Duodenal mucosa (tissue), 2 donors: ENCODE measurements around the gene SERTAD4.

Source experiments
- H3K27ac ChIP-seq: one replicate; pipeline ENCODE4 v1.7.0; 2013; ENCODE audit warnings: low read depth, low read length
- H3K27me3 ChIP-seq, 2 donors: one replicate each; pipeline ENCODE4 v1.7.0; 2013; ENCODE audit warnings: low read length in 2 of 2, control low read depth in 1 of 2; ENCODE audit not compliant: insufficient read depth in 2 of 2, control insufficient read depth in 1 of 2
- H3K36me3 ChIP-seq, 2 donors: one replicate each; pipeline ENCODE4 v1.7.0; 2013; ENCODE audit warnings: low read length in 2 of 2, control low read depth in 1 of 2; ENCODE audit not compliant: insufficient read depth in 2 of 2, control insufficient read depth in 1 of 2
- H3K4me1 ChIP-seq, 2 donors: one replicate each; pipeline ENCODE4 v1.7.0; 2013; ENCODE audit warnings: low read length in 2 of 2, control low read depth in 1 of 2; ENCODE audit not compliant: insufficient read depth in 2 of 2, control insufficient read depth in 1 of 2
- H3K4me3 ChIP-seq, 2 donors: one replicate each; pipeline ENCODE4 v1.7.0; 2013; ENCODE audit warnings: low read length in 2 of 2, low read depth in 1 of 2
- H3K9ac ChIP-seq, 2 donors: one replicate each; pipeline ENCODE4 v1.7.0; 2013; ENCODE audit warnings: low read length in 2 of 2, low read depth in 1 of 2
- H3K9me3 ChIP-seq, 2 donors: one replicate each; pipeline ENCODE4 v1.7.0; 2013; ENCODE audit warnings: low read length in 2 of 2, control low read depth in 1 of 2; ENCODE audit not compliant: control insufficient read depth in 1 of 2

Gene SERTAD4

DNA sequence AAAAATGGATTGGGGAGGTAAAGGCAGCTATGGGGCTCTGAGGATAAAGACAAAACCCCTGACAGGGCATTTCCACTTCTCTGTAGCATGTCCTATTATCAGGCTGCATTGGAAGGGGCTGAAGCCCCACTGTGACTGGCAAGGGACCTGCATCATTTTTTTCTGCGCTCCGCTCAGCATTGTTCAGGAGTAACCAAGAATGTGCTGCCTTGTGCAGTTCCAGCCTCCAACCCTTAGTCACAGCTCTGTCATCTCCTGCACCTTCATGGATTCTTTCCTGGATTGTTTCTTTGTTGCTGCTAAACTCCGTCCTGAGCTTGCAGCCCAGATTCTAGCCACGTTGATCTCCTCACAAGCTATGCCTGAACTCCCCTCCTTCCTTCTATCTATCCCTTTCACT is 37.4 kb downstream of the SERTAD4 start:
- Histone ChIP-seq H3K9me3 (no peaks in the 10 kb centered on the region), H3K9ac (no peak overlapping the region), H3K27me3 (no peaks in the 10 kb centered on the region), H3K27ac (no peak overlapping the region), H3K4me3 (no peak overlapping the region), H3K36me3 (no peaks in the 10 kb centered on the region), H3K4me1 (no peaks in the 10 kb centered on the region)

DNA sequence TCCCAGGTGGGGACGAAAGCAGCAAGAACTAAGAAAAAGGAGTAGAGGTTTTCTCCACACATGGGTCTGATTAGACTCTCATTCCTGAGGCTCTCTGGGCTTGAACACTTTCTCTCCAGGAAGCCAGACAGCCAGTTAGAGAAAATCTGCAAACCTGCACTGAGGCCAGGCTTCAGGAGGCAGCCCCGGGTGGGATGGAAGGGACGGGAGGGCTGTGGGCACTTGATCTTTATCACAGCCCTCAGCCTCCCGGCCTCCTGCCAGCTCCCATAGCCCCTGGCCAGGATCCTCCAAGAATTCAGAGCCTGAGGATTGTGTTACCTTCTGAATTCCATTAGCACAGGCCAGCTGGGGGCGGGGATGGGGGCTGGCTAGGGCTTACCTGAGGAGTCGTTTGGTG is 40.1 kb downstream of the SERTAD4 start:
- Histone ChIP-seq H3K36me3 (no peaks in the 10 kb centered on the region), H3K27me3 (no peaks in the 10 kb centered on the region), H3K4me3 (no peak overlapping the region), H3K9ac (no peak overlapping the region), H3K9me3 (no peaks in the 10 kb centered on the region), H3K4me1 (no peaks in the 10 kb centered on the region), H3K27ac (no peak overlapping the region)

DNA sequence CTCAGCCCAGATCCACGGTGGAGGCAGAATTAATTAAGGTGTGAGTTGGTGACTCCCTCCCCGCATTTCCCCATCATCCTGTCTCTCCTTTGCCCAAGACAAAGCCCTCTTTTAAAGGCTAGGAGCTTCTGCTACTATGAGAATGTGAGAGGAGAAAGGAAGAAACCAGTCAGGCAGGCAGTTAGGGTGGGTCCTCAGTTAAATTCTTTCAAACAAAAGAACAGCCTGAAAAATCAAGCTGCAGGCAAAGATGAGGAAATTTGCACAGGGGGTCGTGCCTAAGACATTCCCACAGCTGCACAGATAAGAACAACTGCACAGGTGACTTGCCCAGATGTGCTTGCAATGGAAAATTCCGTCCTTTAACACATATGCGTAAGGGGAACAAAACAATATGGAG is 47.6 kb downstream of the SERTAD4 start:
- no peaks in the 10 kb centered on the region for H3K36me3 ChIP-seq
- peaks cover 0 to 4% of the 10 kb centered on the region in 2 donors for H3K27me3 ChIP-seq
- no peak overlapping the region for H3K4me3 ChIP-seq
- H3K27ac ChIP-seq = no peak overlapping the region
- no peaks in the 10 kb centered on the region for H3K4me1 ChIP-seq
- H3K9me3 ChIP-seq = peaks cover 18% of the 10 kb centered on the region in 2 donors
- H3K9ac ChIP-seq = no peak overlapping the region

DNA sequence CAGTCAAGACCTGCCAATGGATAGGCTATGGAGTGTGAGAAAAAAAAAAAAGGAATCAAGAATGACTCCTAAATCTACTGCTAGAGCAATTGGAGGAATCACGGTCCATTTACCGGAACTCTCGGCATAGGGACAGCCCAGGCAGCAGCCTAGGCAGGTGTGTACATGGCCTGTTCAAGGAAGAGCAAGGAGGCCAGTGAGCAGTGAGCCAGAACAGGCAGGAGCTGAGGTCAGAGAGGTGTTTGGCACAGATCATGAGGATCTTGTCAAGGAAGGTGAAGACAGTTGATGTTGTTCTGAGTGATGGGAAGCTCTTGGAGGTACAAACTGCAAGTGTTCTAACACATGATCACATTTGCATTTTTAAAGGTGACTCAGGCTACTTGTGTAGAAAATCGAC is 55.5 kb downstream of the SERTAD4 start:
- Histone ChIP-seq H3K9ac (no peak overlapping the region), H3K27ac (no peak overlapping the region), H3K4me3 (no peak overlapping the region), H3K36me3 (no peaks in the 10 kb centered on the region), H3K4me1 (peaks cover 0 to 7% of the 10 kb centered on the region in 2 donors), H3K9me3 (no peaks in the 10 kb centered on the region), H3K27me3 (peaks cover 8 to 15% of the 10 kb centered on the region in 2 donors)

DNA sequence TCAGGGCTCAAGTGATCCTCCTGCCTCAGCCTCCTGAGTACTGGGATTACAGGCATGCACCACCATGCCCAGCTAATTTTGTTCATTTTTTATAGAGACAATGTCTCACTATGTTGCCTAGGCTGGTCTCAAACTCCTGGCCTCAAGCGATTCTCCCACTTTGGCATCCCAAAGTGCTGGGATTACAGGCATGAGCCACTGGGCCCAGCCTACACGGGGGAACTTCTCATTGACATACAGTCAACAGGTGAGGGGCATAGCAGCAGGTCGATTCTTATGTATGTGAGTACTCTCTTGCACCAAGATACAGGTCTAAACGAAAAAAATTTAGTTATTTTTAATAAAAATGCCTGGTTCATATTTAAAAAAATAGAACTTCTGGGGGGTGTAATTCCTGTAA is 56.7 kb downstream of the SERTAD4 start:
- Histone ChIP-seq H3K36me3 (no peaks in the 10 kb centered on the region), H3K4me3 (no peak overlapping the region), H3K27ac (no peak overlapping the region), H3K4me1 (peaks cover 0 to 10% of the 10 kb centered on the region in 2 donors), H3K9me3 (no peaks in the 10 kb centered on the region), H3K27me3 (peaks cover 8 to 16% of the 10 kb centered on the region in 2 donors), H3K9ac (no peak overlapping the region)

DNA sequence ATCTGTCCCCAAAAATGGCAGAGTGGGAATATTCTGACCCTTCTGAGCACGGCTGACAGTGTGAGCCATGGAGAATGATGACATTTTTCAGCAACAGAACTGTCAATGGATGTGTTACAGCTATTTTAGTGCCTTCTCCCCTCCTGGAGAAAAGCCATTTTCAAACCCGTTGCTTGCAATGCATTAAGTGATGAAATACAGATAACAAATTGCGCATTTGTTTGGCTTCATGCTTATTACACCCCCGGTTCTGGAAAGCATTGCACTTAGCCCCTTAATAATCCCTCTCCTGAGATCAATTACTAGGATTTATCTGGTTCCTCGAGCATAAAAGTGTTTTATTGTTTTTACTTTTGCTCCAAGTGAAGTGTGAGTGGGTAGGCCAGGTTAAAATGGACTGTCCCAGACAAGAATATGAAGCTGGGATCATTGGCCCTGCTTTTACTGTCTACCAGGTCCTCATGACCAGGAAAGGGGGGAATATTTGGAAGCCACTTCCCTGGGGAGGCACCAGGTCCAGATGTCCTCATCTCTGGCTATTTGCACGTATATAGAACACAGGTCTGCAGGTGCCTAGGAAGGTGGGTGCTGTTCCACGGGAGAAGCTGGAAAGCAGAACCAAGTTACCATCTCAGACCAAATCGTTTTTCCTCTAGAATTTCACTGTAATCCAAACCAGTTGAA is 58.6 kb downstream of the SERTAD4 start:
- peaks cover 8 to 16% of the 10 kb centered on the region in 2 donors for H3K27me3 ChIP-seq
- no peak overlapping the region for H3K27ac ChIP-seq
- no peak overlapping the region for H3K4me3 ChIP-seq
- H3K4me1 ChIP-seq = peaks cover 6 to 13% of the 10 kb centered on the region in 2 donors
- no peaks in the 10 kb centered on the region for H3K36me3 ChIP-seq
- no peak overlapping the region for H3K9ac ChIP-seq
- no peaks in the 10 kb centered on the region for H3K9me3 ChIP-seq

DNA sequence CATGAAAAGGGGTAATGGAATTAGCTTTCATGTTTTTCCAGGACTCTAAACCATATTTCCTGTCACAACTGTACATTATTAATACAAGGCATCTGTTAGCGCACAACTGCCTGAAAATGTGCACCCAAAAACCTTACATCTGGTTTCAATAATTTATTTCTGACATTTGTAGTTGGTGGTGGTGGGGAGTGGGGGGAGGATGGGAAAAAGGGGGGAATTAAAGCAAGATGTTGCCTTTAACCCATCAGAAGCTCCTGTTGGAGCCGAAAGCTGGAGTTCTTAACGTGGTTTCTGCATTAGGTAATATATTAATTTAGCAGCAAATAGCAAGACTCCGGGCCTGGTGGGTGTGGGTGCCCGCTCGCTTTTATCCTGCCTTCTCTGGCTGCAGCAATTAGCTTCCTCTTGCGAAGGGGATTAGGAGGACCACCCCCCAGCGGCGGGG is 59.2 kb downstream of the SERTAD4 start:
- H3K4me1 ChIP-seq = peaks cover 6 to 13% of the 10 kb centered on the region in 2 donors
- H3K27me3 ChIP-seq = peaks cover 8 to 16% of the 10 kb centered on the region in 2 donors
- H3K4me3 ChIP-seq = peak overlapping the region in 1 of 2 donors; percentile 58
- H3K9me3 ChIP-seq = no peaks in the 10 kb centered on the region
- H3K27ac ChIP-seq = no peak overlapping the region
- peak overlapping the region in 1 of 2 donors; percentile 39 for H3K9ac ChIP-seq
- H3K36me3 ChIP-seq = no peaks in the 10 kb centered on the region

DNA sequence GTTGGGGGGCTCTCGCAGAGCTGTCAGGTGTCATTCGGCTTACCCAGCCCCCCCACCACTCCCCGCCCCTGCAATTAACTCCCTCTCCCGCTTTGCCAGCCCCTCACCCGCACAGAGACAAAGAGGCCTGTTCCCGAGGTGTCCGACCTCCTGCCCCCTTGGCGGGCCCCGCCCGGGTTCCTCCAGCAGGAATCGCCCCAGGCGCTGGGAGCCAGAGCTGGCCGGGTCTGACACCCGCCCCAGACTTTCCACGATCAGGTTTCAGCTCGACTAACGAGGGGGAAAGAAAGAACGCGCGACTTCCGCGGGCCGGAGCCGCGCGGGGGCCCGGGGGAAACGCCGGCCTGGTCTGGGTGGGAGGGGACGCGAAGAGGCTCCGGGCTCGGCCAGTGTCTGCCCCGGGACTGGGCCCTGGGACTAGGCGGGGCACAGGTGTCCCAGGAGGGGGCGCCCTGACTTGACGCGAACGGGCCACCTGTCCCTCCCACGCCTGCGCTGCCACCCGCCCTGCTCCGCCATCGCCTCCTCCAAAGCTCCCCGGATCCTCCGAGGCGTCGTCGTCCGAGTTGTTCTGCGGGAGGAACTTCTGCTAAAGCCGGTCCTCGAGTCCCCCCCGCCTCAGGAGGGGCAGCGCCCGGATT is 59.8 kb downstream of the SERTAD4 start:
- Histone ChIP-seq H3K9me3 (no peaks in the 10 kb centered on the region), H3K4me1 (peaks cover 6 to 13% of the 10 kb centered on the region in 2 donors), H3K36me3 (no peaks in the 10 kb centered on the region), H3K27ac (peak overlapping the region; percentile 36), H3K27me3 (peaks cover 8 to 16% of the 10 kb centered on the region in 2 donors), H3K9ac (peak overlapping the region in 1 of 2 donors; percentile 39), H3K4me3 (peak overlapping the region; percentile 34 to 58)

DNA sequence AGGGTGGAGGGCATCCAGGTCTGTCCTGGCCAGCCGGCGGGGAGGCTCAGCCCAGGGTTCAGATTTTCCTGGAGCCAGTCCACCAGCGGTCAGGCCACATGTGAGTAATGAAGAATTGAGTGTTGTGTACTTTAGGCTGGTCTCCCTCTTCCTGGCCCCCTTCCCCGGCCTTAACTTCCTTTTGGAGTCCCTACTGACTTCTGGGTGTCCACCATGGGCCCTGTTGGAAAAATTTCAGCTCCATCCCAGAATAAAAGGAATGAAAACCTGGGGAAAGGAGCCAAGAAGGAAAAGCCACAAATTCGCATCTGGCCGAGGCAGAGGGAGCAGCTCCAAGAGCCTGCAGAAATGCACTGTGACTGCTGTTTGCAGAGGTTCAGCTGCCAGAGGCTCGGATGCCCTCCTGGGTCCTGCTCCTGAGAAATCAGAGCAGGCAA is 60.6 kb downstream of the SERTAD4 start:
- Histone ChIP-seq H3K4me3 (peak overlapping the region in 1 of 2 donors; percentile 58), H3K9me3 (no peaks in the 10 kb centered on the region), H3K27ac (no peak overlapping the region), H3K36me3 (no peaks in the 10 kb centered on the region), H3K9ac (no peak overlapping the region), H3K4me1 (peaks cover 6 to 13% of the 10 kb centered on the region in 2 donors), H3K27me3 (peaks cover 8 to 16% of the 10 kb centered on the region in 2 donors)

DNA sequence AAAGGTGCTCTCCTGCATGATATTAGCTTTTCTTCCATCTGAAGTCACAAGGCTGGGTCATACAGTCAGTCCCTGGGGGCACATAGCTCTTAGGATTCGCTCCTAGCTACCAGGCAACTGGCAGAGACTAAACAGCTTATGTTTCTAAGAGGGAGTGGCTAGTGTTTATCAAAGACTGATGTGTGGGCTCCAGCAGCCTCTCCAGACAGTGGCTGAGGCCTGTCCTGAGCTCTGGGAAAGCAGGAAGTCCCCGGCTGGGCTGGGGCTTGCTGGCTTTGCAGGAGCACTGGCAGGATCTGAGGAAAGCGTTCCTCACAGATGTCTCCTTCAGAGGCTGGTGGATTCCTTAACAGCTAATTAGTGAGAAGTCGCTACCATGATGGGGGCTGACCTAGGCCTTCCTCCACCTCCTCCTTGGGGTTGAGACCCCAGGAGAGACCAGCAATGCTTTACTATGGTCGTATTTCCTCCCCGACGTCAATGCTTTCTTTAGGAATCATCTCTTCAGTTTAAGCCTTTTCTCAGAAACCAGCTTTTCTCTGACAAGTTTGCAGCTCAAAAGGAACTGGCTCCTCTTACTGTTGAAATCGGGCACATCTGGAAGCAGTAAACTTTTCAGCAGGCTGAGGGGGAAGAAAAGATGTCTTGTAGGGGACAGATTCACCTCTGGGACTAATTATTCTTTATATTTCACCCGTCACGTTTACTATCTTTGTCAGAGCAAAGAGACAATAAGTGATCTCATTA is 62.6 kb downstream of the SERTAD4 start:
- Histone ChIP-seq H3K27ac (no peak overlapping the region), H3K4me1 (peaks cover 6 to 13% of the 10 kb centered on the region in 2 donors), H3K9me3 (no peaks in the 10 kb centered on the region), H3K36me3 (no peaks in the 10 kb centered on the region), H3K9ac (no peak overlapping the region), H3K4me3 (no peak overlapping the region), H3K27me3 (peaks cover 8 to 16% of the 10 kb centered on the region in 2 donors)
